A549 (cell line): ENCODE data around the gene MYADML2. TPM values are rescaled to one million over a fixed set of nuclear protein-coding genes. Genes with fewer than 3 reads are reported as not detected.
"Not testable (repeated sequence)": the region's sequence is repeated elsewhere in the genome, so short reads cannot be mapped to it uniquely, and the experiment has no call there.

Experiments used
- ATAC-seq, 2 experiments: fragments of 200-7000 bp in 1 of 2; fragments of >200 bp in 1 of 2; cut with Nextera tagmentation in 1 of 2; cut with Tn5 transposase in 1 of 2; 3 replicates each; pipeline versions ENCODE4 v1.8.0 to v1.9.1; 2018 to 2020; ENCODE audit warnings: mild to moderate bottlenecking in 1 of 2, moderate library complexity in 1 of 2
- CTCF ChIA-PET: fragments of 300-600 bp; sonication (Branson Sonifier 250); formaldehyde crosslinking; extraction: SDS; loops from one replicate; lab custom pipeline; 2021; ENCODE audit warnings: antibody characterized with exemption, inconsistent platforms; lab: Yijun Ruan, JAX
- POLR2A ChIA-PET: fragments of 350-600 bp; formaldehyde crosslinking; extraction: SDS; loops from one replicate; lab custom pipeline; 2021; ENCODE audit warnings: antibody characterized with exemption, inconsistent platforms; lab: Yijun Ruan, JAX
- DNase-seq, 2 experiments: peaks; one replicate each; pipeline versions ENCODE4 v3.0.0 to v3.0.0-alpha.2; 2011 to 2016; ENCODE audit warnings: low read depth in 1 of 2, low spot score in 1 of 2
- FAIRE-seq: peaks from 2 replicates; lab custom pipeline; 2011; peaks lifted over from hg19 to GRCh38; lab: Jason Lieb, UNC
- H3K27ac ChIP-seq, 2 experiments: fragments of >200 bp; sonication (Bioruptor Twin); formaldehyde crosslinking; 3 replicates each; pipeline ENCODE4 v1.5.1; 2016 to 2017
- H3K4me1 ChIP-seq: fragments of >200 bp; sonication (Bioruptor Twin); formaldehyde crosslinking; 3 replicates; pipeline ENCODE4 v1.6.1; 2016
- H3K4me2 ChIP-seq: fragments of >200 bp; sonication (Bioruptor Twin); formaldehyde crosslinking; 3 replicates; pipeline ENCODE4 v1.6.1; 2016
- H3K4me3 ChIP-seq: fragments of >200 bp; sonication (Bioruptor Twin); formaldehyde crosslinking; 3 replicates; pipeline ENCODE4 v1.5.1; 2016
- H3K9me3 ChIP-seq: fragments of >200 bp; sonication (Bioruptor Twin); formaldehyde crosslinking; 3 replicates; pipeline ENCODE4 v1.6.1; 2016
- ATOH8 ChIP-seq: fragments of 250-450 bp; sonication (Bioruptor Pico); IDR thresholded peaks from 2 replicates; pipeline ENCODE4 v1.5.0; 2020; ENCODE audit warnings: low read depth, mild to moderate bottlenecking, moderate library complexity
- CEBPB ChIP-seq, 2 experiments: fragments of >200 bp in 1 of 2; sonication (Bioruptor Twin) in 1 of 2; formaldehyde crosslinking in 1 of 2; IDR thresholded peaks; 2 replicates each; pipeline ENCODE4 v1.6.1; 2012 to 2016
- CHD2 ChIP-seq: fragments of 150-350 bp; IDR thresholded peaks from 2 replicates; pipeline ENCODE4 v1.6.1; 2014; ENCODE audit warnings: low read length; ENCODE audit not compliant: partially characterized antibody
- CTCF ChIP-seq: fragments of >200 bp; sonication (Bioruptor Twin); formaldehyde crosslinking; IDR thresholded peaks from 3 replicates; pipeline ENCODE4 v1.5.1; 2016
- EHMT2 ChIP-seq: fragments of 200-600 bp; sonication (generic); IDR thresholded peaks from 2 replicates; pipeline ENCODE4 v1.6.1; 2016; ENCODE audit warnings: antibody characterized with exemption, low read depth, mild to moderate bottlenecking, moderate library complexity
- ELK1 ChIP-seq: fragments of 150-350 bp; IDR thresholded peaks from 2 replicates; pipeline ENCODE4 v1.6.1; 2014; ENCODE audit warnings: low read depth, mild to moderate bottlenecking, low read length
- FOXS1 ChIP-seq: fragments of 250-450 bp; sonication (Bioruptor Pico); IDR thresholded peaks from 2 replicates; pipeline ENCODE4 v1.5.0; 2020; ENCODE audit warnings: mild to moderate bottlenecking, moderate library complexity
- GATA3 ChIP-seq: IDR thresholded peaks from 2 replicates; pipeline ENCODE4 v1.6.1; 2012; ENCODE audit warnings: borderline replicate concordance
- HEYL ChIP-seq: fragments of 250-450 bp; sonication (Bioruptor Pico); IDR thresholded peaks from 2 replicates; pipeline ENCODE4 v1.8.0; 2021; ENCODE audit warnings: mild to moderate bottlenecking, moderate library complexity
- HOXB13 ChIP-seq: fragments of 250-450 bp; sonication (Bioruptor Pico); IDR thresholded peaks from 2 replicates; pipeline ENCODE4 v1.5.0; 2020; ENCODE audit warnings: low read depth, mild to moderate bottlenecking, moderate library complexity
- HOXB5 ChIP-seq: fragments of 250-450 bp; sonication (Bioruptor Pico); IDR thresholded peaks from 2 replicates; pipeline ENCODE4 v1.5.0; 2020; ENCODE audit warnings: mild to moderate bottlenecking, moderate library complexity
- JUN ChIP-seq, 2 experiments: fragments of >200 bp; sonication (Bioruptor Twin); formaldehyde crosslinking; IDR thresholded peaks; 2 replicates in 1 of 2; 3 replicates in 1 of 2; pipeline ENCODE4 v1.6.1; 2016 to 2017
- JUNB ChIP-seq: fragments of >200 bp; sonication (Bioruptor Twin); formaldehyde crosslinking; IDR thresholded peaks from 2 replicates; pipeline ENCODE4 v1.6.1; 2016
- KDM5A ChIP-seq: fragments of 200-600 bp; sonication (generic); IDR thresholded peaks from 2 replicates; pipeline ENCODE4 v1.6.1; 2016; ENCODE audit warnings: antibody characterized with exemption, mild to moderate bottlenecking
- MAFK ChIP-seq: fragments of 450-650 bp; IDR thresholded peaks from 2 replicates; pipeline ENCODE4 v1.6.1; 2014; ENCODE audit not compliant: partially characterized antibody
- NPAS2 ChIP-seq: fragments of 250-450 bp; sonication (Bioruptor Pico); IDR thresholded peaks from 2 replicates; pipeline ENCODE4 v1.8.0; 2022; ENCODE audit warnings: mild to moderate bottlenecking, moderate library complexity, borderline replicate concordance
- PHF8 ChIP-seq: fragments of 200-600 bp; sonication (generic); IDR thresholded peaks from 2 replicates; pipeline ENCODE4 v1.6.1; 2016; ENCODE audit warnings: low read depth, mild to moderate bottlenecking, antibody characterized with exemption, moderate library complexity, borderline replicate concordance
- RARB ChIP-seq: fragments of 250-450 bp; sonication (Bioruptor Pico); IDR thresholded peaks from 2 replicates; pipeline ENCODE4 v1.8.0; 2021; ENCODE audit warnings: mild to moderate bottlenecking, moderate library complexity
- TFCP2L1 ChIP-seq: fragments of 250-450 bp; sonication (Bioruptor Pico); IDR thresholded peaks from 2 replicates; pipeline ENCODE4 v1.5.0; 2021; ENCODE audit warnings: mild to moderate bottlenecking
- ZC3H11A ChIP-seq: fragments of 450-650 bp; IDR thresholded peaks from 2 replicates; pipeline ENCODE4 v1.6.1; 2014; ENCODE audit warnings: antibody characterized with exemption, mild to moderate bottlenecking
- ZFP36 ChIP-seq: fragments of 450-650 bp; IDR thresholded peaks from 2 replicates; pipeline ENCODE4 v1.6.1; 2014; ENCODE audit warnings: borderline replicate concordance; ENCODE audit not compliant: partially characterized antibody
- whole genome bisulfite sequencing: methylation state at CpG from one replicate; pipeline ENCODE4 v1.1.6; 2017; ENCODE audit errors: missing lambda C conversion rate; 5-methylcytosine and 5-hydroxymethylcytosine counted together
- polyA plus RNA-seq, 4 experiments: library from polyadenylated mRNA; depleted of rRNA in 3 of 4; stranded (reverse); fragments of >200 nt; fragmentation: RNase III in 1 of 4; extraction: RNeasy Plus Mini Kit Qiagen cat#74134 plus additional on column Dnase treatment in 1 of 4; gene quantifications; 2 replicates in 3 of 4; 3 replicates in 1 of 4; pipeline ENCODE4 v1.2.3, GENCODE V29; 2011 to 2017

Gene MYADML2
- polyA plus RNA-seq, 2 of the 4 experiments (the other 2 are of a cell fraction), result not detected

- FAIRE-seq (no peak), DNase-seq (no peak), ATAC-seq (no peak)
- Histone ChIP-seq H3K27ac (no peak overlapping the region), H3K9me3 (no peaks in the 10 kb centered on the region), H3K4me2 (no peak overlapping the region), H3K4me1 (peaks cover 2% of the 10 kb centered on the region; the same call in 1 of the 3 replicates), H3K4me3 (no peak overlapping the region)
- 91% methylated on average over 26 of the region's 26 CpGs for WGBS
- POLR2A ChIA-PET, result interaction anchor here (0.6 kb wide), 1 partner anchor 20 kb away, joined by 3 read pairs; no protein-coding TSS in a partner anchor
- no peak for TF ChIP-seq CEBPB (IDR thresholded peaks at IDR 0.05)
- TF ChIP-seq MAFK, result no peak
- TF ChIP-seq NPAS2 (CRISPR knock-in tag), result no peak
- no peak for TF ChIP-seq ATOH8 (CRISPR knock-in tag)
- no peak for TF ChIP-seq RARB
- no peak for TF ChIP-seq PHF8
- TF ChIP-seq JUN (IDR thresholded peaks at IDR 0.05), result no peak
- TF ChIP-seq HEYL (CRISPR knock-in tag), result no peak
- TF ChIP-seq ZFP36, result no peak
- no peak for TF ChIP-seq TFCP2L1
- CTCF ChIA-PET, result interaction anchor here (1.0 to 5.9 kb wide), 5 partner anchors 24 to 56 kb away, joined by 3 to 45 read pairs (median 8); partner anchors contain the start of genes CENPX, LRRC45, MAFG and NOTUM
Observed at GRCh38 chr17:81983639-81984373, 36.8 kb upstream of the MYADML2 start.

DNA sequence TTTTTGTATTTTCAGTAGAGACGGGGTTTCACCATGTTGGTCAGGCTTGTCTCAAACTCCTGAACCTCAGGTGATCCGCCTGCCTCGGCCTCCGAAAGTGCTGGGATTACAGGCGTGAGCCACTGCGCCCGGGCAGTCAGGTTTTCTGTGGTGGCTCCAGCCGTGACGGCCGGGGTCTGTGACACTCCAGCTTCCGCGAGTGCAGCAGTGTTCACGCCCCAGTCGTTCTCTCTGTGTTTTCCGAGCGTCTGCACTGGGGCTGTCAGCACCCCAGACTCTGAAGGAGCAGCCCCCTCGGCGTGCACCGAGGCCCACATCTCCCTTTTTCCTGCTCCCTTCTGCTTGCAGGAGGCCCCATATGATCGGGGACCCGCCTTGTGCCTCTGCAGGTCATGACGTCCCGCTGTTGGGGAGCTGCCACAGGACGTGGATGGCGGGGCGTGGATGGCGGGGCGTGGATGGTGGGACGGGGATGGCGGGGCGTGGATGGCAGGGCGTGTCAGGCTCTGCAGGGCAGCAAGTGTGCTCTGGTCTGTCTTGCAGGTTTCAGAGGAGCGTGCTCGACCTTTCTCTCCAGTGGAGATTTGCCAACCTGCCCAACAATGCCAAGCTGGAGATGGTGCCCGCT, 36.1 kb upstream of the MYADML2 start:
- Histone ChIP-seq H3K4me1 (peaks cover 7% of the 10 kb centered on the region; the same call in 2 of the 3 replicates), H3K9me3 (no peaks in the 10 kb centered on the region), H3K27ac (no peak overlapping the region), H3K4me3 (no peak overlapping the region), H3K4me2 (no peak overlapping the region)
- ATAC-seq (no peak), FAIRE-seq (no peak), DNase-seq (no peak)
- no peak for TF ChIP-seq ELK1
- no peak for TF ChIP-seq ZC3H11A
- no peak for TF ChIP-seq ZFP36
- TF ChIP-seq FOXS1 (CRISPR knock-in tag), result no peak
- no peak for TF ChIP-seq CHD2
- no peak for TF ChIP-seq EHMT2
- no peak for TF ChIP-seq MAFK
- TF ChIP-seq RARB, result no peak
- no peak for TF ChIP-seq HOXB5
- TF ChIP-seq JUNB, result no peak
- no peak for TF ChIP-seq CTCF
- TF ChIP-seq GATA3, result no peak
- no peak for TF ChIP-seq HOXB13 (CRISPR knock-in tag)
- TF ChIP-seq KDM5A, result no peak
- ChIA-PET CTCF (interaction anchor here (1.0 to 5.9 kb wide), 6 partner anchors 21 to 55 kb away, joined by 3 to 45 read pairs (median 7); partner anchors contain the start of genes CENPX, LRRC45, MAFG and NOTUM), POLR2A (no interaction called here)
- WGBS, result 96% methylated on average over 35 of the region's 35 CpGs

- POLR2A ChIA-PET, H3K27ac ChIP-seq, ATAC-seq, H3K9me3 ChIP-seq, H3K4me2 ChIP-seq, DNase-seq, FAIRE-seq, H3K4me3 ChIP-seq: not testable (repeated sequence)
- CTCF ChIA-PET, result interaction anchor here (0.9 to 5.9 kb wide), 5 partner anchors 10 to 49 kb away, joined by 3 to 45 read pairs (median 4); partner anchors contain the start of genes CENPX and LRRC45
- H3K4me1 ChIP-seq, result peaks cover 11% of the 10 kb centered on the region
- 98% methylated on average over 12 of the region's 12 CpGs for WGBS
Observed at GRCh38 chr17:81981511-81981910, 34.5 kb upstream of the MYADML2 start.
